ENCODE results near the gene AACS. TPM values are rescaled to one million over a fixed set of nuclear protein-coding genes. Genes with fewer than 3 reads are reported as not detected.
A peak's percentile ranks its signal among the peaks of the same experiment; 100 is the strongest.

Gene AACS
- polyA plus RNA-seq, 1 donor (not counting 4 experiments of a cell fraction or from before 2014, with no cell fraction given), result 27.0 TPM

DNA sequence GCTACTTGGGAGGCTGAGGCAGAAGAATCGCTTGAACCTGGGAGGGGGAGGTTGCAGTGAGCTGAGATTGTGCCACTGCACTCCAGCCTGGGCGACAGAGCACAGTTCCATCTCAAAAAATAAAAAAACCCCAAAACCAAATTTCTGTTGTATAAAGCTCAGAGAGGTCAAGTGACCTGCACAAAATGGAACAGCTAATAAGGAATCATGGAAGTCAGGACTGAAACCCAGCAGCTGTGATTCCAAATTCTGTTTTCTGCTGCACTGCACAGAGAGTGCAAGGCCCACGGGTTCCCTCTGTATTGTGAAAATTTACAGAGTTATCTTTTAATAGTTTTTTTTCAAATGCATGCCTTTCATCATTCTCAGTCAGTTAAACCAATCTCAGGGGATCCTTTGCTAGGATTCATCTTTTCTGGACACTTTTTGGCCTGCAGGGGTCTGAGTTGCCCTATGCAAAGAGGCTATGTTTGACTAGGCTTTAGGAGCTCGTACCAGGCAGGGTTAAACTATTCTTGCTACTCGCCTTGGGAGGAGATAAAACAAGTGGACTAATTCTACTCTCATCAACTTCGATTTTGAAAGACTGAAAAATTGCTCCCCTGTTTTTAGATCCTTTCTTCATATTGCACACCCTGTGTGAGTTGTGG is 26.1 kb upstream of the AACS start:
- TF ChIP-seq, protein P1, sequence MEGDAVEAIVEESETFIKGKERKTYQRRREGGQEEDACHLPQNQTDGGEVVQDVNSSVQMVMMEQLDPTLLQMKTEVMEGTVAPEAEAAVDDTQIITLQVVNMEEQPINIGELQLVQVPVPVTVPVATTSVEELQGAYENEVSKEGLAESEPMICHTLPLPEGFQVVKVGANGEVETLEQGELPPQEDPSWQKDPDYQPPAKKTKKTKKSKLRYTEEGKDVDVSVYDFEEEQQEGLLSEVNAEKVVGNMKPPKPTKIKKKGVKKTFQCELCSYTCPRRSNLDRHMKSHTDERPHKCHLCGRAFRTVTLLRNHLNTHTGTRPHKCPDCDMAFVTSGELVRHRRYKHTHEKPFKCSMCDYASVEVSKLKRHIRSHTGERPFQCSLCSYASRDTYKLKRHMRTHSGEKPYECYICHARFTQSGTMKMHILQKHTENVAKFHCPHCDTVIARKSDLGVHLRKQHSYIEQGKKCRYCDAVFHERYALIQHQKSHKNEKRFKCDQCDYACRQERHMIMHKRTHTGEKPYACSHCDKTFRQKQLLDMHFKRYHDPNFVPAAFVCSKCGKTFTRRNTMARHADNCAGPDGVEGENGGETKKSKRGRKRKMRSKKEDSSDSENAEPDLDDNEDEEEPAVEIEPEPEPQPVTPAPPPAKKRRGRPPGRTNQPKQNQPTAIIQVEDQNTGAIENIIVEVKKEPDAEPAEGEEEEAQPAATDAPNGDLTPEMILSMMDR (optimal IDR thresholded peaks at IDR 0.05 in 1 of 3, IDR thresholded peaks at IDR 0.05 in 1 of 3, conservative IDR thresholded peaks at IDR 0.05 in 1 of 3; ENCODE audit: extremely low read depth in 1 of 3, insufficient read depth in 2 of 3, low read length in 3 of 3), result no peak
- no peak for TF ChIP-seq EZH2 (IDR thresholded peaks at IDR 0.05; ENCODE audit: low read length)
- DNase-seq (ENCODE audit: low read depth, low spot score), result no peak

DNA sequence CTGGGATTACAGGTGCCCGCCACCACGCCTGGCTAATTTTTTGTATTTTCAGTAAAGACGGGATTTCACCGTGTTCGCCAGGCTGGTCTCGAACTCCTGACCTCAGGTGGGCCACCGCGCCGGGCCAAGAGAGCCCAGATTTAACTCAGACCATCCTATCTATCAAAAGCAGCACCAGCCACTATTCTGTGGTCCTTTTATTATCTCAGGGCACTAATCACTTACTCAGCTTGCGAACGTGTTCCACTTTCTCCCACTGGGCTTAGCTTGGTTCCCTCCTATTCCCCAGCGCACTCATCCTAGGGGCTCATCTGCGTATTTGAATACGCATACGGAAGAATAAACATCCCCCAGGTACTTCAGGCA is 16.2 kb upstream of the AACS start:
- H3K27ac ChIP-seq (ENCODE audit: control insufficient read depth, insufficient read depth, low read length), result no peak overlapping the region
- no peaks in the 10 kb centered on the region for H3K27me3 ChIP-seq (ENCODE audit: control insufficient read depth, extremely low read depth, insufficient read depth, low read length)
- no peaks in the 10 kb centered on the region for H3K9me3 ChIP-seq (ENCODE audit: control insufficient read depth, low read depth, low read length)
- no peak for DNase-seq (ENCODE audit: low read depth, low spot score)
- H3K9me1 ChIP-seq (ENCODE audit: control insufficient read depth, extremely low read depth, insufficient read depth, low read length), result no peaks in the 10 kb centered on the region
- H3K4me3 ChIP-seq (ENCODE audit: control insufficient read depth in 2 of 3, extremely low read depth in 1 of 3, insufficient read depth in 2 of 3, low read depth in 1 of 3, low read length in 3 of 3), result peak overlapping the region; percentile 31 to 60 (median 40)
- no peak for FAIRE-seq
- H3K36me3 ChIP-seq (ENCODE audit: control insufficient read depth in 2 of 2, extremely low read depth in 1 of 2, insufficient read depth in 2 of 2, low read length in 2 of 2), result no peaks in the 10 kb centered on the region
- H2AFZ ChIP-seq (ENCODE audit: control insufficient read depth, low read length), result peak overlapping the region; percentile 70
- H3K4me1 ChIP-seq (ENCODE audit: control insufficient read depth, extremely low read depth, insufficient read depth, low read length), result no peaks in the 10 kb centered on the region
- dilution Hi-C loops (cut with MboI; ENCODE audit: extremely low pct_ligation_motif_present, low sequenced_read_pairs), result no loop called here
- no peak for TF ChIP-seq EZH2 (IDR thresholded peaks at IDR 0.05; ENCODE audit: low read length)
- TF ChIP-seq, protein P1 (optimal IDR thresholded peaks at IDR 0.05 in 1 of 3, IDR thresholded peaks at IDR 0.05 in 1 of 3, conservative IDR thresholded peaks at IDR 0.05 in 1 of 3; ENCODE audit: extremely low read depth in 1 of 3, insufficient read depth in 2 of 3, low read length in 3 of 3), result no peak
- H3K4me2 ChIP-seq (ENCODE audit: control insufficient read depth, extremely low read depth, insufficient read depth, low read depth, low read length), result peak overlapping the region; percentile 70
- H4K20me1 ChIP-seq (ENCODE audit: control insufficient read depth, extremely low read depth, insufficient read depth, low read length), result no peaks in the 10 kb centered on the region
- H3K9ac ChIP-seq (ENCODE audit: control insufficient read depth, extremely low read depth, insufficient read depth, low read length), result peak overlapping the region; percentile 13
- no peaks in the 10 kb centered on the region for H3K79me2 ChIP-seq (ENCODE audit: control insufficient read depth, insufficient read depth, low read length)

More for the DNA sequence above, 26.1 kb upstream of the AACS start:
- Histone ChIP-seq H3K27ac (ENCODE audit: control insufficient read depth, insufficient read depth, low read length) (no peak overlapping the region), H3K36me3 (ENCODE audit: control insufficient read depth in 2 of 2, extremely low read depth in 1 of 2, insufficient read depth in 2 of 2, low read length in 2 of 2) (no peaks in the 10 kb centered on the region), H2AFZ (ENCODE audit: control insufficient read depth, low read length) (no peak overlapping the region), H3K4me1 (ENCODE audit: control insufficient read depth, extremely low read depth, insufficient read depth, low read length) (no peaks in the 10 kb centered on the region), H3K9ac (ENCODE audit: control insufficient read depth, extremely low read depth, insufficient read depth, low read length) (no peak overlapping the region), H3K27me3 (ENCODE audit: control insufficient read depth, extremely low read depth, insufficient read depth, low read length) (no peaks in the 10 kb centered on the region), H3K79me2 (ENCODE audit: control insufficient read depth, insufficient read depth, low read length) (no peaks in the 10 kb centered on the region), H3K9me1 (ENCODE audit: control insufficient read depth, extremely low read depth, insufficient read depth, low read length) (no peaks in the 10 kb centered on the region), H3K4me2 (ENCODE audit: control insufficient read depth, extremely low read depth, insufficient read depth, low read depth, low read length) (no peak overlapping the region), H3K4me3 (ENCODE audit: control insufficient read depth in 2 of 3, extremely low read depth in 1 of 3, insufficient read depth in 2 of 3, low read depth in 1 of 3, low read length in 3 of 3) (no peak overlapping the region), H4K20me1 (ENCODE audit: control insufficient read depth, extremely low read depth, insufficient read depth, low read length) (no peaks in the 10 kb centered on the region), H3K9me3 (ENCODE audit: control insufficient read depth, low read depth, low read length) (no peaks in the 10 kb centered on the region)
- dilution Hi-C loops (cut with MboI; ENCODE audit: extremely low pct_ligation_motif_present, low sequenced_read_pairs), result no loop called here
- FAIRE-seq, result no peak
